ENCODE data around the gene NPIPB2.

DNA sequence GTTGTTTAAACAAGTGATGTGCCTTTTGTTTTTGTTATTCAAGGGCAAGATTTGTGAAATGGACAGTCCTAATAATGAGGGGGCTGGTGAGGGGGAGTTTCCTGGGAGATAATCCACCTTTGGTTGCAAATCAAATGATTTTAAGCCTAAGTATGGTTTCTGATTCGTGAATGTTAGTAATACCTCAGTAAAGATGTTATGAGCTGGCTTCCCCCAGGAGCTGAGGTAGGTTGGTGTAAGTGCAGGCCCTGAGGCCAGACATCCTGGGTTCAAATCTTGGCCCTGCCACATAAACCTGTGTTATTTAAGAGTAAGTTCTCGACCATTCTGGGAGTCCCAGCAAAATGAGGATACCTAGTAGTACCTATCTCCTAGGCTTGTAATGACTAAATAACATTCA, 36.2 kb upstream of the NPIPB2 start:
- TF ChIP-seq, protein P1, sequence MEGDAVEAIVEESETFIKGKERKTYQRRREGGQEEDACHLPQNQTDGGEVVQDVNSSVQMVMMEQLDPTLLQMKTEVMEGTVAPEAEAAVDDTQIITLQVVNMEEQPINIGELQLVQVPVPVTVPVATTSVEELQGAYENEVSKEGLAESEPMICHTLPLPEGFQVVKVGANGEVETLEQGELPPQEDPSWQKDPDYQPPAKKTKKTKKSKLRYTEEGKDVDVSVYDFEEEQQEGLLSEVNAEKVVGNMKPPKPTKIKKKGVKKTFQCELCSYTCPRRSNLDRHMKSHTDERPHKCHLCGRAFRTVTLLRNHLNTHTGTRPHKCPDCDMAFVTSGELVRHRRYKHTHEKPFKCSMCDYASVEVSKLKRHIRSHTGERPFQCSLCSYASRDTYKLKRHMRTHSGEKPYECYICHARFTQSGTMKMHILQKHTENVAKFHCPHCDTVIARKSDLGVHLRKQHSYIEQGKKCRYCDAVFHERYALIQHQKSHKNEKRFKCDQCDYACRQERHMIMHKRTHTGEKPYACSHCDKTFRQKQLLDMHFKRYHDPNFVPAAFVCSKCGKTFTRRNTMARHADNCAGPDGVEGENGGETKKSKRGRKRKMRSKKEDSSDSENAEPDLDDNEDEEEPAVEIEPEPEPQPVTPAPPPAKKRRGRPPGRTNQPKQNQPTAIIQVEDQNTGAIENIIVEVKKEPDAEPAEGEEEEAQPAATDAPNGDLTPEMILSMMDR (IDR thresholded peaks at IDR 0.05): no peak
- TF ChIP-seq POLR2A (IDR thresholded peaks at IDR 0.05): no peak

Measured in right lobe of liver (tissue), 4 donors.